SK-N-SH treated with all-trans-retinoic acid at 6 μM for 48 hours (cell line): ENCODE measurements around the gene SRP14.

Experiments
- ATAC-seq: fragments of 200-7000 bp; cut with Tn5 transposase; 3 replicates; pipeline ENCODE4 v1.9.1; 2020; ENCODE audit warnings: mild to moderate bottlenecking, moderate library complexity
- BACH2 ChIP-seq: fragments of 250-450 bp; sonication (Bioruptor Pico); IDR thresholded peaks from 2 replicates; pipeline ENCODE4 v1.9.0; 2021; ENCODE audit warnings: mild to moderate bottlenecking, borderline replicate concordance
- ESRRG ChIP-seq: fragments of 250-450 bp; sonication (Bioruptor Pico); IDR thresholded peaks from 2 replicates; pipeline ENCODE4 v1.6.1; 2021; ENCODE audit warnings: mild to moderate bottlenecking
- GLIS3 ChIP-seq: fragments of 250-450 bp; sonication (Bioruptor Pico); IDR thresholded peaks from 2 replicates; pipeline ENCODE4 v1.5.0; 2020; ENCODE audit warnings: mild to moderate bottlenecking, moderate library complexity
- OSR1 ChIP-seq: fragments of 250-450 bp; sonication (Bioruptor Pico); IDR thresholded peaks from 2 replicates; pipeline ENCODE4 v1.8.0; 2022; ENCODE audit warnings: moderate library complexity, mild to moderate bottlenecking, inconsistent platforms
- PPARA ChIP-seq: fragments of 250-450 bp; sonication (Bioruptor Pico); IDR thresholded peaks from 2 replicates; pipeline ENCODE4 v1.5.0; 2020; ENCODE audit warnings: mild to moderate bottlenecking, borderline replicate concordance
- SNAI2 ChIP-seq: fragments of 250-450 bp; sonication (Bioruptor Pico); IDR thresholded peaks from 2 replicates; pipeline ENCODE4 v1.5.0; 2020; ENCODE audit warnings: mild to moderate bottlenecking, moderate library complexity
- TCF4 ChIP-seq: fragments of 250-450 bp; sonication (Bioruptor Pico); IDR thresholded peaks from 2 replicates; pipeline ENCODE4 v1.8.0; 2021; ENCODE audit warnings: mild to moderate bottlenecking, moderate library complexity, borderline replicate concordance
- TOX ChIP-seq: fragments of 250-450 bp; sonication (Bioruptor Pico); IDR thresholded peaks from 2 replicates; pipeline ENCODE4 v1.8.0; 2021; ENCODE audit warnings: mild to moderate bottlenecking, moderate library complexity, borderline replicate concordance
- ZC3H10 ChIP-seq: fragments of 250-450 bp; sonication (Bioruptor Pico); IDR thresholded peaks from 2 replicates; pipeline ENCODE4 v1.5.1; 2021; ENCODE audit warnings: mild to moderate bottlenecking, moderate library complexity
- ZFP3 ChIP-seq: fragments of 250-450 bp; sonication (Bioruptor Pico); IDR thresholded peaks from 2 replicates; pipeline ENCODE4 v1.5.0; 2020; ENCODE audit warnings: mild to moderate bottlenecking, moderate library complexity
- ZFP30 ChIP-seq: fragments of 450-650 bp; formaldehyde crosslinking; IDR thresholded peaks from 2 replicates; pipeline ENCODE4 v1.5.0; 2022; ENCODE audit warnings: mild to moderate bottlenecking, moderate library complexity
- ZNF565 ChIP-seq: fragments of 450-650 bp; formaldehyde crosslinking; conservative IDR thresholded peaks from 2 replicates; pipeline ENCODE4 v1.5.0; 2020; ENCODE audit warnings: low read depth, mild to moderate bottlenecking, moderate library complexity
- ZNF8 ChIP-seq: fragments of 450-650 bp; formaldehyde crosslinking; IDR thresholded peaks from 2 replicates; pipeline ENCODE4 v1.5.0; 2020; ENCODE audit warnings: mild to moderate bottlenecking, moderate library complexity
- TF ChIP-seq, protein P1 (sequence below): fragments of 250-450 bp; sonication (Bioruptor Pico); IDR thresholded peaks from 2 replicates; pipeline ENCODE4 v1.5.1; 2020; ENCODE audit warnings: low read depth, mild to moderate bottlenecking, moderate library complexity
- TF ChIP-seq, protein P2 (sequence below): fragments of 250-450 bp; sonication (Bioruptor Pico); IDR thresholded peaks from 2 replicates; pipeline ENCODE4 v1.8.0; 2021; ENCODE audit warnings: low read depth, mild to moderate bottlenecking, moderate library complexity, borderline replicate concordance
- TF ChIP-seq, protein P3 (sequence below): fragments of 250-450 bp; sonication (Bioruptor Pico); IDR thresholded peaks from 2 replicates; pipeline ENCODE4 v1.5.0; 2020; ENCODE audit warnings: mild to moderate bottlenecking, moderate library complexity
- TF ChIP-seq, protein P4 (sequence below): fragments of 250-450 bp; sonication (Bioruptor Pico); IDR thresholded peaks from 2 replicates; pipeline ENCODE4 v1.8.0; 2020; ENCODE audit warnings: mild to moderate bottlenecking, moderate library complexity, borderline replicate concordance

SRP14 gene

DNA sequence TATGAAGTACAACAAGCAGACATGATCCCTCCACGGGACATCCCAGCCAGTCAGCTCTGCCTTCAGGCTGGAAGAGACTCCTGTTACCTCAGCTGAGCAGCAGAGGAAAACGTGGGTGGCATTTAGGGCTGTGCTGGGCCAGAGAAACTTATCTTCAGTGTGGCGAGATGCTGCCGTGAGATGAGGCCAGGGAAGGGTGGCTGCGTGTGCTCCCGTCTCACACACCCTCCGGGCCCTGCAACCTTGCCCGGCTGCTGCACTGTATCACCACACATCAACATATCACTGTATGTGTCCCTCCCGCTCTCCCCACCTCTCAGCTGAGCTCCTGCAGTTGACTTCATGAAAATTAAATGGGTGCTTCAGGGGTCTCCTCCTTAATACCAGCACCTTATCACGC, 46.3 kb upstream of the SRP14 start:
- ATAC-seq, result no peak
- TF ChIP-seq, protein P1, sequence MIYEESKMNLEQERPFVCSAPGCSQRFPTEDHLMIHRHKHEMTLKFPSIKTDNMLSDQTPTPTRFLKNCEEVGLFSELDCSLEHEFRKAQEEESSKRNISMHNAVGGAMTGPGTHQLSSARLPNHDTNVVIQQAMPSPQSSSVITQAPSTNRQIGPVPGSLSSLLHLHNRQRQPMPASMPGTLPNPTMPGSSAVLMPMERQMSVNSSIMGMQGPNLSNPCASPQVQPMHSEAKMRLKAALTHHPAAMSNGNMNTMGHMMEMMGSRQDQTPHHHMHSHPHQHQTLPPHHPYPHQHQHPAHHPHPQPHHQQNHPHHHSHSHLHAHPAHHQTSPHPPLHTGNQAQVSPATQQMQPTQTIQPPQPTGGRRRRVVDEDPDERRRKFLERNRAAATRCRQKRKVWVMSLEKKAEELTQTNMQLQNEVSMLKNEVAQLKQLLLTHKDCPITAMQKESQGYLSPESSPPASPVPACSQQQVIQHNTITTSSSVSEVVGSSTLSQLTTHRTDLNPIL (CRISPR knock-in tag), result no peak
- TF ChIP-seq SNAI2 (no peak), ESRRG (CRISPR knock-in tag) (no peak), ZFP30 (CRISPR knock-in tag) (no peak), ZNF8 (CRISPR knock-in tag) (no peak), PPARA (CRISPR knock-in tag) (no peak), TOX (no peak), OSR1 (CRISPR knock-in tag) (no peak), ZFP3 (no peak), BACH2 (no peak), TCF4 (no peak), GLIS3 (no peak)
- TF ChIP-seq, protein P2, sequence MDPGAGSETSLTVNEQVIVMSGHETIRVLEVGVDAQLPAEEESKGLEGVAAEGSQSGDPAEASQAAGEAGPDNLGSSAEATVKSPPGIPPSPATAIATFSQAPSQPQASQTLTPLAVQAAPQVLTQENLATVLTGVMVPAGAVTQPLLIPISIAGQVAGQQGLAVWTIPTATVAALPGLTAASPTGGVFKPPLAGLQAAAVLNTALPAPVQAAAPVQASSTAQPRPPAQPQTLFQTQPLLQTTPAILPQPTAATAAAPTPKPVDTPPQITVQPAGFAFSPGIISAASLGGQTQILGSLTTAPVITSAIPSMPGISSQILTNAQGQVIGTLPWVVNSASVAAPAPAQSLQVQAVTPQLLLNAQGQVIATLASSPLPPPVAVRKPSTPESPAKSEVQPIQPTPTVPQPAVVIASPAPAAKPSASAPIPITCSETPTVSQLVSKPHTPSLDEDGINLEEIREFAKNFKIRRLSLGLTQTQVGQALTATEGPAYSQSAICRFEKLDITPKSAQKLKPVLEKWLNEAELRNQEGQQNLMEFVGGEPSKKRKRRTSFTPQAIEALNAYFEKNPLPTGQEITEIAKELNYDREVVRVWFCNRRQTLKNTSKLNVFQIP (CRISPR knock-in tag), result no peak
- TF ChIP-seq, protein P3, sequence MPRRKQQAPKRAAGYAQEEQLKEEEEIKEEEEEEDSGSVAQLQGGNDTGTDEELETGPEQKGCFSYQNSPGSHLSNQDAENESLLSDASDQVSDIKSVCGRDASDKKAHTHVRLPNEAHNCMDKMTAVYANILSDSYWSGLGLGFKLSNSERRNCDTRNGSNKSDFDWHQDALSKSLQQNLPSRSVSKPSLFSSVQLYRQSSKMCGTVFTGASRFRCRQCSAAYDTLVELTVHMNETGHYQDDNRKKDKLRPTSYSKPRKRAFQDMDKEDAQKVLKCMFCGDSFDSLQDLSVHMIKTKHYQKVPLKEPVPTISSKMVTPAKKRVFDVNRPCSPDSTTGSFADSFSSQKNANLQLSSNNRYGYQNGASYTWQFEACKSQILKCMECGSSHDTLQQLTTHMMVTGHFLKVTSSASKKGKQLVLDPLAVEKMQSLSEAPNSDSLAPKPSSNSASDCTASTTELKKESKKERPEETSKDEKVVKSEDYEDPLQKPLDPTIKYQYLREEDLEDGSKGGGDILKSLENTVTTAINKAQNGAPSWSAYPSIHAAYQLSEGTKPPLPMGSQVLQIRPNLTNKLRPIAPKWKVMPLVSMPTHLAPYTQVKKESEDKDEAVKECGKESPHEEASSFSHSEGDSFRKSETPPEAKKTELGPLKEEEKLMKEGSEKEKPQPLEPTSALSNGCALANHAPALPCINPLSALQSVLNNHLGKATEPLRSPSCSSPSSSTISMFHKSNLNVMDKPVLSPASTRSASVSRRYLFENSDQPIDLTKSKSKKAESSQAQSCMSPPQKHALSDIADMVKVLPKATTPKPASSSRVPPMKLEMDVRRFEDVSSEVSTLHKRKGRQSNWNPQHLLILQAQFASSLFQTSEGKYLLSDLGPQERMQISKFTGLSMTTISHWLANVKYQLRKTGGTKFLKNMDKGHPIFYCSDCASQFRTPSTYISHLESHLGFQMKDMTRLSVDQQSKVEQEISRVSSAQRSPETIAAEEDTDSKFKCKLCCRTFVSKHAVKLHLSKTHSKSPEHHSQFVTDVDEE (CRISPR knock-in tag), result no peak

DNA sequence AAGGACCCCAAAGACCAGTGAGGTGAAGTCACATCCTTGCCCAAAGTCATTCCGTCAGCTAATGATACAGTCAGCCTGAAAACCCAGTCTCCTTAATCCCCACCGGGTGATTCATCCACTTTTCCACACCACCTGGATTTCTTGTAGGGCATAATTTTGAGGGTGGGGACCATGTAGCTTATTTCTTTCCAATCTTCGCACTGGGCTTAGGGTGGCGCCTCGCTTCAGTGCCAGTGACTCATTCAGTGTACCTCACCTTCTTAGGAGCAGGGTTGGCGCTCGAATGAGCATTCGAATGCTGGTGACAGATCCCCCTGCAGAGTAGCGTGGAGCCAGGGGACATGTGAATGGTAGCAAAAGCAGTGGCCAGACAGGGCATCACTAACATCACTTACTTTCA, 45.7 kb upstream of the SRP14 start:
- TF ChIP-seq, protein P2 (CRISPR knock-in tag), result no peak
- TF ChIP-seq ZFP30 (CRISPR knock-in tag) (no peak), SNAI2 (no peak), ZNF565 (CRISPR knock-in tag) (no peak), TOX (no peak), PPARA (CRISPR knock-in tag) (no peak), GLIS3 (no peak), ESRRG (CRISPR knock-in tag) (no peak), TCF4 (no peak), OSR1 (CRISPR knock-in tag) (no peak), ZC3H10 (CRISPR knock-in tag) (no peak)
- TF ChIP-seq, protein P4, sequence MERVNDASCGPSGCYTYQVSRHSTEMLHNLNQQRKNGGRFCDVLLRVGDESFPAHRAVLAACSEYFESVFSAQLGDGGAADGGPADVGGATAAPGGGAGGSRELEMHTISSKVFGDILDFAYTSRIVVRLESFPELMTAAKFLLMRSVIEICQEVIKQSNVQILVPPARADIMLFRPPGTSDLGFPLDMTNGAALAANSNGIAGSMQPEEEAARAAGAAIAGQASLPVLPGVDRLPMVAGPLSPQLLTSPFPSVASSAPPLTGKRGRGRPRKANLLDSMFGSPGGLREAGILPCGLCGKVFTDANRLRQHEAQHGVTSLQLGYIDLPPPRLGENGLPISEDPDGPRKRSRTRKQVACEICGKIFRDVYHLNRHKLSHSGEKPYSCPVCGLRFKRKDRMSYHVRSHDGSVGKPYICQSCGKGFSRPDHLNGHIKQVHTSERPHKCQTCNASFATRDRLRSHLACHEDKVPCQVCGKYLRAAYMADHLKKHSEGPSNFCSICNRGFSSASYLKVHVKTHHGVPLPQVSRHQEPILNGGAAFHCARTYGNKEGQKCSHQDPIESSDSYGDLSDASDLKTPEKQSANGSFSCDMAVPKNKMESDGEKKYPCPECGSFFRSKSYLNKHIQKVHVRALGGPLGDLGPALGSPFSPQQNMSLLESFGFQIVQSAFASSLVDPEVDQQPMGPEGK (CRISPR knock-in tag), result no peak
- TF ChIP-seq, protein P3 (CRISPR knock-in tag), result no peak
- no peak for ATAC-seq
